Amniotic stem cell (primary cell): ENCODE results near the gene TFPI.

Experiments used
- DNase-seq: peaks from one replicate; lab custom pipeline; 2025; lab: John Stamatoyannopoulos, UW

Gene TFPI

DNA sequence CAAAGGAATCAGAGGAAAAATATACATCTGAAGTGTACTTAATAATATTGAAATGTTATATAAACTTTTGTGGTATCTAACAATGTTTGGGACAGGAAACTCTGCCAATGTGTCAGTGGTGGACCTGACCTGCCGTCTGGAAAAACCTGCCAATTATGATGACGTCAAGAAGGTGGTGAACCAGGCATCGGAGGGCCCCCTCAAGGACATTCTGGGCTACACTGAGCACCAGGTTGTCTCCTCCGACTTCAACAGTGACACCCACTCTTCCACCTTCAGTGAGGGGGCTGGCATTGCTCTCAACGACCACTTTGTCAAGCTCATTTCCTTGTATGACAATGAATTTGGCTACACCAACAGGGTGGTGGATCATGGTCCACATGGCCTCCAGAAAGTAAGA, 138.8 kb downstream of the TFPI start:
- no peak for DNase-seq
